HEK293 (cell line): ENCODE measurements around the gene BAIAP2.

Source experiments
- CTCF ChIA-PET: fragments of 350-600 bp; formaldehyde crosslinking; extraction: SDS; loops from one replicate; lab custom pipeline; 2021; ENCODE audit warnings: antibody characterized with exemption; lab: Yijun Ruan, JAX
- POLR2A ChIA-PET: fragments of 300-600 bp; formaldehyde crosslinking; extraction: SDS; loops from one replicate; lab custom pipeline; 2020; ENCODE audit warnings: antibody characterized with exemption, inconsistent platforms; lab: Yijun Ruan, JAX
- H3K27ac ChIP-seq: fragments of 200-500 bp; sonication (Bioruptor generic); 2 replicates; pipeline ENCODE4 v1.5.1; 2014; ENCODE audit warnings: low read depth, low read length, control low read depth, inconsistent platforms; ENCODE audit errors: extremely low read depth
- H3K36me3 ChIP-seq, 2 experiments: fragments of 200-500 bp in 1 of 2; sonication (Bioruptor generic) in 1 of 2; 1 replicate in 1 of 2; 2 replicates in 1 of 2; pipeline ENCODE4 v1.5.1; 2014 to 2017; ENCODE audit warnings: inconsistent platforms in 2 of 2, low read length in 2 of 2; ENCODE audit not compliant: control insufficient read depth in 2 of 2, insufficient read depth in 1 of 2
- H3K4me1 ChIP-seq: fragments of 200-500 bp; sonication (Bioruptor generic); 2 replicates; pipeline ENCODE4 v1.5.1; 2014; ENCODE audit warnings: mild to moderate bottlenecking, low read length, inconsistent platforms; ENCODE audit not compliant: control insufficient read depth, insufficient read depth
- H3K4me3 ChIP-seq: 2 replicates; pipeline ENCODE4 v1.5.1; 2011; ENCODE audit warnings: low read depth, mild to moderate bottlenecking, control low read depth, low read length, moderate library complexity
- H3K9me3 ChIP-seq: fragments of 200-500 bp; sonication (Bioruptor generic); 2 replicates; pipeline ENCODE4 v1.5.1; 2014; ENCODE audit warnings: low read depth, low read length, inconsistent platforms; ENCODE audit not compliant: control insufficient read depth, insufficient read depth
- BCL11B ChIP-seq: fragments of 450-650 bp; formaldehyde crosslinking; IDR thresholded peaks from 2 replicates; pipeline ENCODE4 v1.5.1; 2016; ENCODE audit warnings: low read depth, missing biosample characterization, missing genetic modification characterization
- KLF1 ChIP-seq: fragments of 450-650 bp; formaldehyde crosslinking; IDR thresholded peaks from 2 replicates; pipeline ENCODE4 v1.5.1; 2016; ENCODE audit warnings: missing biosample characterization, missing genetic modification characterization
- PATZ1 ChIP-seq: fragments of 450-650 bp; formaldehyde crosslinking; IDR thresholded peaks from 2 replicates; pipeline ENCODE4 v1.5.1; 2016; ENCODE audit warnings: missing biosample characterization, missing genetic modification characterization
- PRDM10 ChIP-seq: fragments of 450-650 bp; formaldehyde crosslinking; IDR thresholded peaks from 2 replicates; pipeline ENCODE4 v1.5.1; 2016; ENCODE audit warnings: missing biosample characterization, missing genetic modification characterization
- SP2 ChIP-seq: fragments of 450-650 bp; formaldehyde crosslinking; IDR thresholded peaks from 2 replicates; pipeline ENCODE4 v1.5.1; 2016; ENCODE audit warnings: missing biosample characterization, missing genetic modification characterization
- ZBTB26 ChIP-seq: fragments of 450-650 bp; formaldehyde crosslinking; optimal IDR thresholded peaks from 2 replicates; pipeline ENCODE3; 2016; ENCODE audit warnings: missing biosample characterization, mild to moderate bottlenecking, missing genetic modification characterization
- ZNF169 ChIP-seq: fragments of 450-650 bp; formaldehyde crosslinking; IDR thresholded peaks from 2 replicates; pipeline ENCODE4 v1.5.1; 2016; ENCODE audit warnings: missing biosample characterization, missing genetic modification characterization
- ZNF311 ChIP-seq: fragments of 450-650 bp; formaldehyde crosslinking; IDR thresholded peaks from 2 replicates; pipeline ENCODE4 v1.5.1; 2017; ENCODE audit warnings: missing biosample characterization, missing genetic modification characterization, borderline replicate concordance
- ZNF449 ChIP-seq: fragments of 450-650 bp; formaldehyde crosslinking; IDR thresholded peaks from 2 replicates; pipeline ENCODE4 v1.5.1; 2017; ENCODE audit warnings: missing biosample characterization, mild to moderate bottlenecking, missing genetic modification characterization, moderate library complexity
- ZNF560 ChIP-seq: fragments of 450-650 bp; formaldehyde crosslinking; IDR thresholded peaks from 2 replicates; pipeline ENCODE4 v1.5.1; 2017; ENCODE audit warnings: missing biosample characterization, missing genetic modification characterization, borderline replicate concordance
- ZNF561 ChIP-seq: fragments of 450-650 bp; IDR thresholded peaks from 2 replicates; pipeline ENCODE4 v1.5.1; 2018; ENCODE audit warnings: missing biosample characterization, missing genetic modification characterization, borderline replicate concordance
- ZNF664 ChIP-seq: fragments of 450-650 bp; formaldehyde crosslinking; IDR thresholded peaks from 2 replicates; pipeline ENCODE4 v1.5.1; 2016; ENCODE audit warnings: missing biosample characterization, missing genetic modification characterization
- ZSCAN30 ChIP-seq: fragments of 450-650 bp; IDR thresholded peaks from 2 replicates; pipeline ENCODE4 v1.5.1; 2018; ENCODE audit warnings: missing biosample characterization, mild to moderate bottlenecking, missing genetic modification characterization, moderate library complexity

BAIAP2 gene

GRCh38 chr17:81091774-81092517 is 57.0 kb downstream of the BAIAP2 start (continued):
- TF ChIP-seq PATZ1 (tag by site-specific recombination) (0 out of 2 replicates have a peak, but pooled peaks have one; percentile 21), BCL11B (no peak), ZBTB26 (tag by site-specific recombination) (no peak), KLF1 (tag by site-specific recombination) (peak; percentile 99), SP2 (0 out of 2 replicates have a peak, but pooled peaks have one; percentile 22), ZNF560 (tag by site-specific recombination) (no peak), ZSCAN30 (tag by site-specific recombination) (no peak), ZNF169 (tag by site-specific recombination) (no peak), ZNF311 (tag by site-specific recombination) (no peak), ZNF664 (no peak)

- no peaks in the 10 kb centered on the region for H3K9me3 ChIP-seq
- H3K27ac ChIP-seq, result no peak overlapping the region
- TF ChIP-seq ZNF561 (tag by site-specific recombination), result no peak
- TF ChIP-seq ZNF449 (tag by site-specific recombination), result peak; percentile 46; the same call in 1 of the 2 replicates
- TF ChIP-seq PRDM10 (tag by site-specific recombination), result no peak
- peak; percentile 93 for TF ChIP-seq KLF1 (tag by site-specific recombination)
- ChIA-PET POLR2A (no interaction called here), CTCF (interaction anchor here (0.5 to 1.1 kb wide), 4 partner anchors 9 to 35 kb away, joined by 3 to 4 read pairs (median 3); no protein-coding TSS in a partner anchor)
- no peak overlapping the region for H3K4me3 ChIP-seq
- H3K4me1 ChIP-seq, result peaks cover 15% of the 10 kb centered on the region
- peaks cover 0 to 10% of the 10 kb centered on the region in 2 experiments; a peak in 1 of 3 replicates for H3K36me3 ChIP-seq
Observed at GRCh38 chr17:81092518-81093095, 57.7 kb downstream of the BAIAP2 start.
